RWPE1 (cell line): ENCODE results near the gene NFKB1.

Source experiments
- CTCF ChIA-PET: fragments of 350-600 bp; sonication (Branson Sonifier 250); formaldehyde crosslinking; extraction: SDS; loops from one replicate; lab custom pipeline; 2021; lab: Yijun Ruan, JAX
- POLR2A ChIA-PET: fragments of 400-600 bp; formaldehyde crosslinking; extraction: SDS; loops from one replicate; lab custom pipeline; 2020; ENCODE audit warnings: antibody characterized with exemption; ENCODE audit not compliant: low non-redundant PET; lab: Yijun Ruan, JAX
- DNase-seq: peaks from one replicate; pipeline ENCODE4 v3.0.0; 2012; ENCODE audit warnings: low spot score
- H3K27ac ChIP-seq: fragments of 450-650 bp; 2 replicates; pipeline ENCODE4 v1.5.1; 2017
- CTCF ChIP-seq: fragments of 450-650 bp; conservative IDR thresholded peaks from 2 replicates; pipeline ENCODE4 v1.5.1; 2017; ENCODE audit warnings: low read depth, mild to moderate bottlenecking

Gene NFKB1

GRCh38 chr4:102551958-102552565 is 50.9 kb downstream of the NFKB1 start:
- TF ChIP-seq CTCF = no peak
- no peak overlapping the region for H3K27ac ChIP-seq
- ChIA-PET CTCF (no interaction called here), POLR2A (no interaction called here)
- DNase-seq = no peak

DNA sequence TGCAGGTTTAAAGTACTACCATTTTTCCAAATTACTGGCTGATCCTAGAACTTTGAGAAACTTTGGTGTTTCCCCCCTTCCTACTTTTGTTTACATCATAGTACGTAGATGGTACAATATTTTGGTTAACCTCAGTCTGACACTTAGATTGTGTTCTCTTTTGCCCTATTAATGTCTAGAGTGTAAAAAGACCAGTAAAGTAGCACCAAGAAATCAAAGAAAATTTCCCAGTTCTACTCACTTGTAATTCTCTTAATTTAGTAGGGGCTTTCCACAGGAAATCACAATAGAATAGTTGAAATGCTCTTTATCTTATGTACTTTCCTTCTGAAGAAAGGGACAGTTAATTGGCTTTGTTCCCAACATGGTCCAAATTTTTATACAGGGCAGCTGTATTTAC is 51.6 kb downstream of the NFKB1 start:
- POLR2A ChIA-PET = no interaction called here
- TF ChIP-seq CTCF = no peak
- H3K27ac ChIP-seq = no peak overlapping the region
- CTCF ChIA-PET = no interaction called here
- no peak for DNase-seq

GRCh38 chr4:102553982-102554381 is 52.8 kb downstream of the NFKB1 start:
- CTCF ChIA-PET = no interaction called here
- no peak overlapping the region for H3K27ac ChIP-seq
- DNase-seq = no peak
- TF ChIP-seq CTCF = no peak
- POLR2A ChIA-PET = no interaction called here

GRCh38 chr4:102554482-102554881 is 53.3 kb downstream of the NFKB1 start:
- ChIA-PET POLR2A (no interaction called here), CTCF (no interaction called here)
- no peak for TF ChIP-seq CTCF
- no peak overlapping the region for H3K27ac ChIP-seq
- no peak for DNase-seq

DNA sequence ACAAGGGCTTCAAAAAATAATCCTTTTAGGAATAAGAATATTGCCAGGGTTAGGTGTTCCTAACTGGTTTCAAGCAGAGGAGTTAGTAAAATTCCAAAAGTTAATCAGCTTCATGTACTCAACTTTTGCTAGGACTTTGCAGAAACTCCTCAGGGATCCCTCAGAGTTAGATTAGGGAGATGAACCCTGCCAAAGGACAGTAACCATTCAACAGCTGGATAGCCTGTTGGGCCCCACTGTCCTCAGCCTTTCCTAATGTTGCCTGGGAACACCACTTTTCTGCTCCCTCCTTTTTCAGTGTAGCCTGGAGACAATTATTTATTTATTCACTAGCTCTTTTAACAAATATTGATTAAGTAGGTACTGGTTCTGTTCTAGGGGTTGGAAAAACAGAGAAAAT is 53.8 kb downstream of the NFKB1 start:
- H3K27ac ChIP-seq = no peak overlapping the region
- ChIA-PET POLR2A (no interaction called here), CTCF (no interaction called here)
- no peak for TF ChIP-seq CTCF
- DNase-seq = no peak

- no peak for DNase-seq
- CTCF ChIA-PET = no interaction called here
Measured at GRCh38 chr4:102557636-102558035, 56.5 kb downstream of the NFKB1 start.

More at GRCh38 chr4:102557636-102558035, 56.5 kb downstream of the NFKB1 start:
- no peak for TF ChIP-seq CTCF
- POLR2A ChIA-PET = no interaction called here
- H3K27ac ChIP-seq = no peak overlapping the region
